ENCODE data around the gene STAG2.

The STAG2 gene

GRCh38 chrX:123976706-123977316 lies 15.3 kb downstream of the STAG2 start:
- DNase-seq, result peak; percentile 42

- no peak for DNase-seq
Observed at GRCh38 chrX:123983240-123983639, 21.7 kb downstream of the STAG2 start.

- DNase-seq, result no peak
Observed at GRCh38 chrX:123986377-123986776, 24.9 kb downstream of the STAG2 start.

GRCh38 chrX:123988423-123989111 lies 27.1 kb downstream of the STAG2 start:
- peak; percentile 50 for DNase-seq

- DNase-seq, result no peak
Observed at GRCh38 chrX:123989235-123989634, 27.7 kb downstream of the STAG2 start.

- no peak for DNase-seq
Observed at GRCh38 chrX:123990169-123990568, 28.7 kb downstream of the STAG2 start.

GRCh38 chrX:123990602-123991001 lies 29.1 kb downstream of the STAG2 start:
- DNase-seq, result peak; percentile 6

GRCh38 chrX:123993326-123993725 lies 31.8 kb downstream of the STAG2 start:
- no peak for DNase-seq

- no peak for DNase-seq
Observed at GRCh38 chrX:123993904-123994635, 32.6 kb downstream of the STAG2 start.

GRCh38 chrX:123994730-123995129 lies 33.2 kb downstream of the STAG2 start:
- DNase-seq, result no peak

GRCh38 chrX:124001581-124001980 lies 40.1 kb downstream of the STAG2 start:
- no peak for DNase-seq

- DNase-seq, result no peak
Observed at GRCh38 chrX:124005228-124005627, 43.7 kb downstream of the STAG2 start.

GRCh38 chrX:124010157-124010556 lies 48.7 kb downstream of the STAG2 start:
- no peak for DNase-seq

- no peak for DNase-seq
Observed at GRCh38 chrX:124010566-124010965, 49.1 kb downstream of the STAG2 start.

GRCh38 chrX:124015721-124016120 lies 54.2 kb downstream of the STAG2 start:
- DNase-seq, result no peak

GRCh38 chrX:124016825-124017224 lies 55.3 kb downstream of the STAG2 start:
- DNase-seq, result no peak

GRCh38 chrX:124018023-124018422 lies 56.5 kb downstream of the STAG2 start:
- DNase-seq, result peak; percentile 1

- DNase-seq, result no peak
Observed at GRCh38 chrX:124023838-124024238, 62.3 kb downstream of the STAG2 start.

- DNase-seq, result no peak
Observed at GRCh38 chrX:124026529-124026928, 65.0 kb downstream of the STAG2 start.

GRCh38 chrX:124028182-124028581 lies 66.7 kb downstream of the STAG2 start:
- DNase-seq, result no peak

- no peak for DNase-seq
Observed at GRCh38 chrX:124030520-124030919, 69.0 kb downstream of the STAG2 start.

GRCh38 chrX:124033821-124034220 lies 72.3 kb downstream of the STAG2 start:
- DNase-seq, result no peak

- peak; percentile 1 for DNase-seq
Observed at GRCh38 chrX:124035657-124036056, 74.2 kb downstream of the STAG2 start.

GRCh38 chrX:124042042-124042441 lies 80.5 kb downstream of the STAG2 start:
- no peak for DNase-seq
